ENCODE results near the gene TNKS1BP1. TPM values are rescaled to one million over a fixed set of nuclear protein-coding genes. Genes with fewer than 3 reads are reported as not detected.

Gene TNKS1BP1
- total and polyA plus RNA-seq, 2 experiments from 2014 or later = 64.2 to 72.2 TPM

- H3K36me3 Mint-ChIP-seq (ENCODE audit: low read depth) = peaks cover 56% of the 10 kb centered on the region
- peaks cover 20% of the 10 kb centered on the region for H4K20me1 ChIP-seq (replicated peaks; ENCODE audit: insufficient read depth)
- peak overlapping the region; percentile 70 for H3K4me3 Mint-ChIP-seq
Measured at GRCh38 chr11:57311109-57311936, 13.4 kb downstream of the TNKS1BP1 start.

GRCh38 chr11:57310630-57311086 is 14.1 kb downstream of the TNKS1BP1 start:
- peak overlapping the region; percentile 63 for H3K4me3 ChIP-seq
- Mint-ChIP-seq H3K36me3 (ENCODE audit: low read depth) (peaks cover 56% of the 10 kb centered on the region), H3K4me1 (peaks cover 49% of the 10 kb centered on the region), H3K27ac (peak overlapping the region; percentile 75; the same call in 1 of the 2 replicates), H3K27me3 (ENCODE audit: insufficient read depth, low read depth, poor library complexity) (peaks cover 11% of the 10 kb centered on the region), H3K9me3 (no peaks in the 10 kb centered on the region; the same call in 2 of the 3 replicates), H3K4me3 (peak overlapping the region; percentile 70)
- H3K9me2 ChIP-seq (ENCODE audit: insufficient read depth) = no peaks in the 10 kb centered on the region
- no peaks in the 10 kb centered on the region for H3K27me3 ChIP-seq (ENCODE audit: insufficient read depth)
- peak overlapping the region; percentile 88 for H3K4me2 ChIP-seq
- H3K4me1 ChIP-seq (ENCODE audit: insufficient read depth) = peaks cover 24% of the 10 kb centered on the region
- H3F3A ChIP-seq (replicated peaks; ENCODE audit: low read depth) = peaks cover 16% of the 10 kb centered on the region
- no peak for ATAC-seq
- H4K20me1 ChIP-seq (replicated peaks; ENCODE audit: insufficient read depth) = peaks cover 26% of the 10 kb centered on the region
- H3K79me2 ChIP-seq (replicated peaks; ENCODE audit: insufficient read depth) = peaks cover 40% of the 10 kb centered on the region
- H3K27ac ChIP-seq (ENCODE audit: low read depth) = 0 out of 2 replicates have a peak overlapping the region, but pooled peaks have one; percentile 45
- DNase-seq (ENCODE audit: low spot score) = no peak
- H3K36me3 ChIP-seq (ENCODE audit: insufficient read depth) = peaks cover 16% of the 10 kb centered on the region
- H2AFZ ChIP-seq = no peak overlapping the region
- no peak for TF ChIP-seq NANOG (IDR thresholded peaks at IDR 0.05; ENCODE audit: borderline replicate concordance)
- no peak for TF ChIP-seq ZNF331 (CRISPR knock-in tag; IDR thresholded peaks at IDR 0.05; ENCODE audit: low read depth)
- TF ChIP-seq CREB1 (CRISPR knock-in tag; IDR thresholded peaks at IDR 0.05; ENCODE audit: low read depth) = no peak
- no peak for TF ChIP-seq ZNF114 (CRISPR knock-in tag; IDR thresholded peaks at IDR 0.05)
- TF ChIP-seq EZH2 (IDR thresholded peaks at IDR 0.05; ENCODE audit: low read depth, unreplicated experiment) = no peak
- TF ChIP-seq ETS1 (IDR thresholded peaks at IDR 0.05) = no peak
- TF ChIP-seq JUNB (IDR thresholded peaks at IDR 0.05; ENCODE audit: unreplicated experiment) = no peak
- TF ChIP-seq REST (IDR thresholded peaks at IDR 0.05; ENCODE audit: unreplicated experiment) = no peak
- no peak for TF ChIP-seq CTCF (conservative IDR thresholded peaks at IDR 0.05; ENCODE audit: low read depth in 2 of 2)

More at GRCh38 chr11:57311109-57311936, 13.4 kb downstream of the TNKS1BP1 start:
- TF ChIP-seq ZNF114 (CRISPR knock-in tag; IDR thresholded peaks at IDR 0.05) = no peak
- TF ChIP-seq POLR2AphosphoS5 (IDR thresholded peaks at IDR 0.05; ENCODE audit: low read depth) = peak; percentile 59
- H3K4me1 ChIP-seq (ENCODE audit: insufficient read depth) = peaks cover 31% of the 10 kb centered on the region
- ATAC-seq (peak; percentile 95), DNase-seq (ENCODE audit: low spot score) (peak; percentile 97)
- no peaks in the 10 kb centered on the region for H3K27me3 ChIP-seq (ENCODE audit: insufficient read depth)
- H3K79me2 ChIP-seq (replicated peaks; ENCODE audit: insufficient read depth) = peaks cover 36% of the 10 kb centered on the region
- H3K36me3 ChIP-seq (ENCODE audit: insufficient read depth) = peaks cover 22% of the 10 kb centered on the region
- peaks cover 49% of the 10 kb centered on the region for H3K4me1 Mint-ChIP-seq
- H2AFZ ChIP-seq = no peak overlapping the region
- H3K27ac ChIP-seq (ENCODE audit: low read depth) = peak overlapping the region; percentile 88
- H3K27ac Mint-ChIP-seq = peak overlapping the region; percentile 92; the same call in 1 of the 2 replicates
- H3K4me2 ChIP-seq = peak overlapping the region; percentile 88
- no peaks in the 10 kb centered on the region; the same call in 2 of the 3 replicates for H3K9me3 Mint-ChIP-seq
- H3F3A ChIP-seq (replicated peaks; ENCODE audit: low read depth) = peaks cover 17% of the 10 kb centered on the region
- peak overlapping the region; percentile 63 for H3K4me3 ChIP-seq
- no peaks in the 10 kb centered on the region for H3K9me2 ChIP-seq (ENCODE audit: insufficient read depth)
- H3K27me3 Mint-ChIP-seq (ENCODE audit: insufficient read depth, low read depth, poor library complexity) = peaks cover 11% of the 10 kb centered on the region

All from GM23338 (cell line).